Measurements from ENCODE around the gene IMMP2L.

The IMMP2L gene

GRCh38 chr7:111196655-111197054 lies 365.6 kb downstream of the IMMP2L start:
- no peak for FAIRE-seq

GRCh38 chr7:111192614-111193413 lies 369.5 kb downstream of the IMMP2L start:
- FAIRE-seq, result no peak

GRCh38 chr7:111190804-111191203 lies 371.5 kb downstream of the IMMP2L start:
- FAIRE-seq, result no peak

GRCh38 chr7:111184987-111185386 lies 377.3 kb downstream of the IMMP2L start:
- FAIRE-seq, result no peak

- FAIRE-seq, result no peak
These were observed 379.0 kb downstream of the IMMP2L start for GRCh38 chr7:111183321-111183720.

- FAIRE-seq, result no peak
These were observed 382.0 kb downstream of the IMMP2L start for GRCh38 chr7:111180338-111180737.

- FAIRE-seq, result no peak
These were observed 386.3 kb downstream of the IMMP2L start for GRCh38 chr7:111175908-111176441.

GRCh38 chr7:111174510-111174909 lies 387.8 kb downstream of the IMMP2L start:
- FAIRE-seq, result no peak

- no peak for FAIRE-seq
These were observed 388.3 kb downstream of the IMMP2L start for GRCh38 chr7:111173990-111174389.

- no peak for FAIRE-seq
These were observed 388.8 kb downstream of the IMMP2L start for GRCh38 chr7:111173528-111173927.

GRCh38 chr7:111172564-111173257 lies 389.6 kb downstream of the IMMP2L start:
- no peak for FAIRE-seq

GRCh38 chr7:111168182-111168581 lies 394.1 kb downstream of the IMMP2L start:
- no peak for FAIRE-seq

- FAIRE-seq, result no peak
These were observed 397.9 kb downstream of the IMMP2L start for GRCh38 chr7:111164442-111164841.

GRCh38 chr7:111162692-111163091 lies 399.6 kb downstream of the IMMP2L start:
- no peak for FAIRE-seq

GRCh38 chr7:111160297-111160696 lies 402.0 kb downstream of the IMMP2L start:
- no peak for FAIRE-seq

- FAIRE-seq, result no peak
These were observed 402.9 kb downstream of the IMMP2L start for GRCh38 chr7:111159426-111159825.

GRCh38 chr7:111150709-111151108 lies 411.6 kb downstream of the IMMP2L start:
- no peak for FAIRE-seq

- FAIRE-seq, result no peak
These were observed 414.4 kb downstream of the IMMP2L start for GRCh38 chr7:111147708-111148533.

- no peak for FAIRE-seq
These were observed 416.2 kb downstream of the IMMP2L start for GRCh38 chr7:111146136-111146535.

- no peak for FAIRE-seq
These were observed 416.8 kb downstream of the IMMP2L start for GRCh38 chr7:111145472-111145871.

- no peak for FAIRE-seq
These were observed 422.0 kb downstream of the IMMP2L start for GRCh38 chr7:111140091-111140865.

GRCh38 chr7:111138586-111138985 lies 423.7 kb downstream of the IMMP2L start:
- FAIRE-seq, result no peak

Measured in TTC549 (cell line).